SU-DHL-6 (cell line): Measurements from ENCODE around the gene FREY1.

ENCODE experiments used
- EZH2phosphoT487 ChIP-seq: fragments of 200-600 bp; sonication (generic), shearing (Covaris generic); conservative IDR thresholded peaks from 2 replicates; pipeline ENCODE4 v1.6.1; 2018; ENCODE audit warnings: mild to moderate bottlenecking, antibody characterized with exemption, low read length, moderate library complexity, mixed read lengths
- TF ChIP-seq, protein P1 (sequence below): fragments of 200-600 bp; sonication (generic); IDR thresholded peaks from one replicate; pipeline ENCODE4 v1.5.1; 2017; ENCODE audit warnings: antibody characterized with exemption, mild to moderate bottlenecking, low read length, moderate library complexity; ENCODE audit not compliant: insufficient read depth, poor library complexity, severe bottlenecking

DNA sequence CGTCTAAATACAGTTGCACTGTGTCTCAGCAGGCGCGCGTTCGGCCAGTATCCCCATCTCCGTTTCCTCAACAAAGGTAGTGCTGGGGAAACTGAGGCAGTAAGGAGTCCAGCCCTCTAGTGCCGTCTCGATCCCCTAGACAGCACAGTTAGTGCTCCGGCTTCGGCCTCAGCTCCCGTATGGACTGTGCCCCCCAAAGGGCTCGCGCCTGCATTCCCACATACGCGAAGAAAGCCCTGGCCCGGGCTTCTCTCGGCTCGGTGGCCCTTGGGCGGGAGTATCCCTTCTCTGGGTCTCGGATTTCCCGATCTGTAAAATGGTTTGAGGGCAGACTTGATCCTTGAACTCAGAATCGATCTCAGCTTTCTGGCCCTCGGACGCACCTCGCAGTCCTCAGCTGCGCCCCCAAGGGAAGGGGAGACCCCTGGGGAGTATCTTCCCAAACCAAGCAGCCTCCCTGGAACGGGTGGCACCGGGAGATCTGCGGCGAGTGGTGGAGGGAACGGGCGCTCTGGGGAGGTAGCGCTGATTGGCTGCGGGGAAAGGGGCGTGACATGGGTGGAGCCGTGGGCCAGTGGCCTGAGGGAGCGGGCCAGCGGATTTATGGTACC is 11.4 kb upstream of the FREY1 start:
- TF ChIP-seq, protein P1, sequence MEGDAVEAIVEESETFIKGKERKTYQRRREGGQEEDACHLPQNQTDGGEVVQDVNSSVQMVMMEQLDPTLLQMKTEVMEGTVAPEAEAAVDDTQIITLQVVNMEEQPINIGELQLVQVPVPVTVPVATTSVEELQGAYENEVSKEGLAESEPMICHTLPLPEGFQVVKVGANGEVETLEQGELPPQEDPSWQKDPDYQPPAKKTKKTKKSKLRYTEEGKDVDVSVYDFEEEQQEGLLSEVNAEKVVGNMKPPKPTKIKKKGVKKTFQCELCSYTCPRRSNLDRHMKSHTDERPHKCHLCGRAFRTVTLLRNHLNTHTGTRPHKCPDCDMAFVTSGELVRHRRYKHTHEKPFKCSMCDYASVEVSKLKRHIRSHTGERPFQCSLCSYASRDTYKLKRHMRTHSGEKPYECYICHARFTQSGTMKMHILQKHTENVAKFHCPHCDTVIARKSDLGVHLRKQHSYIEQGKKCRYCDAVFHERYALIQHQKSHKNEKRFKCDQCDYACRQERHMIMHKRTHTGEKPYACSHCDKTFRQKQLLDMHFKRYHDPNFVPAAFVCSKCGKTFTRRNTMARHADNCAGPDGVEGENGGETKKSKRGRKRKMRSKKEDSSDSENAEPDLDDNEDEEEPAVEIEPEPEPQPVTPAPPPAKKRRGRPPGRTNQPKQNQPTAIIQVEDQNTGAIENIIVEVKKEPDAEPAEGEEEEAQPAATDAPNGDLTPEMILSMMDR = no peak
- no peak for TF ChIP-seq EZH2phosphoT487
